Karpas-422 (cell line): ENCODE measurements around the gene NDUFA6. TPM values are rescaled to one million over a fixed set of nuclear protein-coding genes. Genes with fewer than 3 reads are reported as not detected.
A peak's percentile ranks its signal among the peaks of the same experiment; 100 is the strongest.
"Not testable (repeated sequence)": the region's sequence is repeated elsewhere in the genome, so short reads cannot be mapped to it uniquely, and the experiment has no call there.

Experiments
- DNase-seq: peaks from one replicate; pipeline ENCODE4 v3.0.0-alpha.2; 2015
- H2AFZ ChIP-seq: fragments of 200-600 bp; sonication (generic); 2 replicates; pipeline ENCODE4 v1.6.1; 2014; ENCODE audit warnings: antibody characterized with exemption, low read length, mixed read lengths
- H3K27ac ChIP-seq: fragments of 200-600 bp; sonication (generic); 2 replicates; pipeline ENCODE4 v1.5.1; 2014; ENCODE audit warnings: mild to moderate bottlenecking, low read length, moderate library complexity
- H3K27me3 ChIP-seq: fragments of 200-600 bp; sonication (generic); 2 replicates; pipeline ENCODE4 v1.6.1; 2014; ENCODE audit warnings: low read length, mixed read lengths
- H3K36me3 ChIP-seq: fragments of 200-600 bp; sonication (generic); 2 replicates; pipeline ENCODE4 v1.6.1; 2014; ENCODE audit warnings: low read length, mixed read lengths; ENCODE audit not compliant: insufficient read depth
- H3K4me1 ChIP-seq: fragments of 200-600 bp; sonication (generic); 2 replicates; pipeline ENCODE4 v1.6.1; 2014; ENCODE audit warnings: mild to moderate bottlenecking, low read length, mixed read lengths
- H3K4me2 ChIP-seq: fragments of 200-600 bp; sonication (generic); 2 replicates; pipeline ENCODE4 v1.6.1; 2014; ENCODE audit warnings: low read length, low read depth, mild to moderate bottlenecking; ENCODE audit not compliant: poor library complexity, severe bottlenecking
- H3K4me3 ChIP-seq: fragments of 200-600 bp; sonication (generic); 2 replicates; pipeline ENCODE4 v1.5.1; 2014; ENCODE audit warnings: mild to moderate bottlenecking, antibody characterized with exemption, low read length, mixed read lengths
- H3K79me2 ChIP-seq: fragments of 200-600 bp; sonication (generic); 2 replicates; pipeline ENCODE4 v1.6.1; 2014; ENCODE audit warnings: mild to moderate bottlenecking, low read length, mixed read lengths
- H3K9ac ChIP-seq: fragments of 200-600 bp; sonication (generic); 2 replicates; pipeline ENCODE4 v1.6.0; 2014; ENCODE audit warnings: low read length
- H3K9me2 ChIP-seq: fragments of 200-600 bp; sonication (generic), shearing (Covaris generic); replicated peaks from 2 replicates; pipeline ENCODE4 v1.6.0; 2014; ENCODE audit warnings: mild to moderate bottlenecking, low read length, moderate library complexity; ENCODE audit not compliant: insufficient read depth
- H3K9me3 ChIP-seq: fragments of 300-700, 200-600 bp; sonication (generic); 2 replicates; pipeline ENCODE4 v1.6.1; 2014; ENCODE audit warnings: low read length, mixed read lengths
- H4K20me1 ChIP-seq: fragments of 200-600 bp; sonication (generic); 2 replicates; pipeline ENCODE4 v1.6.1; 2014; ENCODE audit warnings: mild to moderate bottlenecking, antibody characterized with exemption, low read length, low read depth; ENCODE audit not compliant: insufficient read depth
- total RNA-seq: library from RNA; depleted of rRNA; stranded (reverse); fragments of >200 nt; shearing (Covaris generic); gene quantifications from 2 replicates; pipeline ENCODE4 v1.2.3, GENCODE V29; 2014; ENCODE audit warnings: low replicate concordance; rRNA removed

Gene NDUFA6
- 32.8 and 44.7 TPM in 2 replicates for total RNA-seq

GRCh38 chr22:42090596-42091454 lies at the start of gene NDUFA6:
NDUFA6 (minus strand) TSS chr22:42090772; CDS start chr22:42090744, 28 bp downstream.
- peak within 1 kb of the TSS; percentile 75 for H3K4me2 ChIP-seq
- H3K9ac ChIP-seq = peak within 1 kb of the TSS; percentile 82
- H3K9me2 ChIP-seq = no peaks in the 10 kb centered on the region
- peak within 1 kb of the TSS; percentile 74 for H3K4me3 ChIP-seq
- H3K79me2 ChIP-seq = peaks cover 26% of the 10 kb centered on the region
- no peaks in the 10 kb centered on the region for H3K27me3 ChIP-seq
- peak within 1 kb of the TSS; percentile 54 for H3K27ac ChIP-seq
- H3K9me3 ChIP-seq = no peaks in the 10 kb centered on the region; the same call in 1 of the 2 replicates
- peak within 1 kb of the TSS; percentile 63; the same call in 1 of the 2 replicates for H2AFZ ChIP-seq
- H4K20me1 ChIP-seq = no peaks in the 10 kb centered on the region
- peak; percentile 99 for DNase-seq
- H3K36me3 ChIP-seq = peaks cover 24% of the 10 kb centered on the region
- H3K4me1 ChIP-seq = peaks cover 18% of the 10 kb centered on the region

DNA sequence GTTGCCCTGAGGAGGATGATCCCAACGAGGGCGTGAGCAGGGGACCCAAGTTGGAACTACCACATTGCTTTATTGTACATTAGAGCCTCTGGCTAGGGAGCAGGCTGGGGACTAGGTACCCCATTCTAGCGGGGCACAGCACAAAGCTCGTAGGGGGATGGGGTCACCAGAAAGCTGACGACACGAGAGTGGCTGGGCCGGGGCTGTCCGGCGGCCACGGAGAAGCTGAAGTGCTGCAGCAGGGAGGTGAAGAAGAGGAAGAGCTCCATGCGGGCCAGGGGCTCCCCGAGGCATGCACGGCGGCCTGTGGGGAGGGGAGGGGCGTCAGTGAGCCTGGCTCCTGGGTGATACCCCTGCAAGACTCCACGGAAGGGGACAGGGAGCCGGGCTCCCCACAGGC lies 49.6 kb upstream of the NDUFA6 start:
- H3K79me2 ChIP-seq, H3K27ac ChIP-seq, H3K4me2 ChIP-seq, H3K9me2 ChIP-seq, H2AFZ ChIP-seq, H3K4me3 ChIP-seq, H4K20me1 ChIP-seq, H3K9ac ChIP-seq, H3K9me3 ChIP-seq, H3K36me3 ChIP-seq, DNase-seq, H3K4me1 ChIP-seq, H3K27me3 ChIP-seq: not testable (repeated sequence)

DNA sequence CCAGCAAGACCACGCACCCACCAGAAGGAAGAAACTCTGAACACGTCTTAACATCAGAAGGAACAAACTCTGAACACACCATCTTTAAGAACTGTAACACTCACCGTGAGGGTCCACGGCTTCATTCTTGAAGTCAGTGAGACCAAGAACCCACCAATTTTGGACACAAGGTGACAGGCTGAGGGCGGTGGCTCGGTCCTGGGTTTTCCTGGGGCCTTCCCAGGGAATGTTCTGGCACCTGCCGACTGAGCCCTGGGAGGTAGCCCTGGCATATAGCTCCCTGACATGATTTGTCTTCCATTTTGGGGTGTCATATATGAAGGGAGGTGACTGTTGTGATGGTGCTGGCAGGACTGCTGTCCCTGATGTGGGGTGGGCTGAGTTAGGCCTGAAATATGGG lies 48.9 kb upstream of the NDUFA6 start:
- H3K79me2 ChIP-seq, H3K9me3 ChIP-seq, H4K20me1 ChIP-seq, DNase-seq, H3K4me1 ChIP-seq, H3K27ac ChIP-seq, H3K4me3 ChIP-seq, H3K9me2 ChIP-seq, H3K27me3 ChIP-seq, H3K36me3 ChIP-seq, H3K9ac ChIP-seq, H2AFZ ChIP-seq, H3K4me2 ChIP-seq: not testable (repeated sequence)

- Histone ChIP-seq H3K9me3 (no peaks in the 10 kb centered on the region), H3K4me2 (no peak overlapping the region), H4K20me1 (no peaks in the 10 kb centered on the region), H3K9ac (no peak overlapping the region), H3K9me2 (no peaks in the 10 kb centered on the region), H3K4me3 (no peak overlapping the region), H3K27ac (no peak overlapping the region), H3K36me3 (no peaks in the 10 kb centered on the region), H3K4me1 (no peaks in the 10 kb centered on the region), H3K27me3 (no peaks in the 10 kb centered on the region), H2AFZ (no peak overlapping the region), H3K79me2 (no peaks in the 10 kb centered on the region)
- no peak for DNase-seq
Observed at GRCh38 chr22:42138972-42139371, 48.4 kb upstream of the NDUFA6 start.

DNA sequence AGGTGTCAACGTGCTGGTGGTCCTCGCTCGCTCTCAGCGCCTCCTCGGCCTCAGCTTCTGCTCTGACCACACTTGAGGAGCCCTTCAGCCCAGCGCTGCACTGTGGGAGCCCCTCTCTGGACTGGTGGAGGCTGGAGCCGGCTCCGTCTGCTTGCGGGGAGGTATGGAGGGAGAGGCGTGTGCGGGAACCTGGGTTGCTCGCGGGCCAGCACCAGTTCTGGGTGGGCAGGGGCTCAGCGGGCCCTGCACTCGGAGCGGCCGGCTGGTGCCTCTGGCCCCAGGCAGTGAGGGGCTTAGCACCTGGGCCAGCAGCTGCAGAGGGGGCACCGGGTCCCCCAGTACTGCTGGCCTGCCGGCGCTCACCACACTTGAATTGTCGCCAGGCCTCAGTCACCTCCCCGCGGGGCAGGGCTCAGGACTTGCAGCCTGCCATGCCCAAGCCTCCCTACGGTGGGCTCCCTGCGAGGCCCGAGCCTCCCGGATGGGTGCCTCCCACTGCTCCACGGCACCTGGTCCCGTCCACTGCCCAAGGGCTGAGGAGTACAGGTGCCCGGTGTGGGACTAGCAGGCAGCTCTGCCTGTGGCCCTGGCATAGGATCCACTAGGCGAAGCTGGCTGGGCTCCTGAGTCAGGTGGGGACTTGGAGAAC lies 47.7 kb upstream of the NDUFA6 start:
- Histone ChIP-seq H3K4me1 (no peaks in the 10 kb centered on the region), H3K27ac (no peak overlapping the region), H3K4me3 (no peak overlapping the region)

GRCh38 chr22:42135688-42136087 lies 45.1 kb upstream of the NDUFA6 start:
- not testable (repeated sequence) for H3K79me2 ChIP-seq, H3K36me3 ChIP-seq, DNase-seq, H3K9me3 ChIP-seq, H3K9me2 ChIP-seq, H2AFZ ChIP-seq, H3K27ac ChIP-seq, H3K4me2 ChIP-seq, H3K9ac ChIP-seq, H4K20me1 ChIP-seq, H3K27me3 ChIP-seq, H3K4me3 ChIP-seq, H3K4me1 ChIP-seq

More for the DNA sequence above, 47.7 kb upstream of the NDUFA6 start:
- Histone ChIP-seq H3K9me3 (no peaks in the 10 kb centered on the region), H3K4me2 (no peak overlapping the region), H3K27me3 (no peaks in the 10 kb centered on the region), H3K36me3 (no peaks in the 10 kb centered on the region), H3K9ac (no peak overlapping the region), H3K79me2 (no peaks in the 10 kb centered on the region), H4K20me1 (no peaks in the 10 kb centered on the region), H2AFZ (no peak overlapping the region), H3K9me2 (no peaks in the 10 kb centered on the region)
- DNase-seq = no peak

DNA sequence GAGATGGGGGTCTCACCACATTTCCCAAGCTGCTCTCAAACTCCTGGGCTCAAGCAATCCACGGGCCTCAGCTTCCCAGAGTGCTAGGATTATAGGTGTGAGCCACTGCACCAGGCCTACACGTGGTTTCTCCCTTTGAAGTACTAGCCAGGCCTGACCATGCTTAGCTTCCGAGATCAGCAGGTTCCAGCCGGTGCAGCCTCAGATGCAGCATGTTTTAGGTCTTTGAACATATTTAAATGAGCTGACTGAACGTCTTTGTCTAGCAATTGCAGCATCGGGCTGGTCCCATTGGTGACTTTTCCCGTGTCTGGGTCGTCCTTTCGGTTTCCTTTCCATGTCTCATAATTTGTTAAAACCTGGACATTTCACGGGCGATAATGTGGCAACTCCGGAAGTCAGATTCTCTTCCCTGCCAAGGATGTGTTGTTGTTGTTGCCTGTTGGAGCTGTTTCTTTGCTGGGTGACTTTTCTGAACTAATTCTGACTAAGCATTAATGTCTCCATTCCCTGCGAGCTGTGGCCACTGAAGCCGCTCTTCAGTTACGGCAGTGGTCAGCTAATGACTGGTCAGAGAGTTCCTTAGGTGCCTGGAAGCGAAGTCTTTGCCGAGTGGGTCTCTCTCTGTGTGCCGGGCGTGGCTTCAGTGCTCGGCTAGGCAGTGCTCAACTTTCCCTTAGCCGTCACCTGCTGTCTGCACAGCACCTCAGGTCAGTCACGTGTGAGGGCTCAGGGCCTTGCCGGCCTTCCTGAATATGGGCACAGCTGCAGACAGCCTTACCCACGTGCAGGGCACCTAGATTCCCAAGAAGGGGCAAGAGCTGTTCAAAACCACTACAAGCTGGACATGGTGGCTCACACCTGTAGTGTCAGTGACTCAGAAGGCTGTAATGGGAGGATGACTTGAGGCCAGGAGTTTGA lies 43.8 kb upstream of the NDUFA6 start:
- no peaks in the 10 kb centered on the region for H3K79me2 ChIP-seq
- H3K9ac ChIP-seq = no peak overlapping the region
- H3K27me3 ChIP-seq = no peaks in the 10 kb centered on the region
- H2AFZ ChIP-seq = no peak overlapping the region
- no peak overlapping the region for H3K27ac ChIP-seq
- H3K9me3 ChIP-seq = no peaks in the 10 kb centered on the region
- no peak for DNase-seq
- H3K36me3 ChIP-seq = no peaks in the 10 kb centered on the region
- no peak overlapping the region for H3K4me2 ChIP-seq
- no peaks in the 10 kb centered on the region for H4K20me1 ChIP-seq
- H3K4me3 ChIP-seq = no peak overlapping the region
- H3K9me2 ChIP-seq = no peaks in the 10 kb centered on the region
- H3K4me1 ChIP-seq = no peaks in the 10 kb centered on the region

- Histone ChIP-seq H3K9me2 (no peaks in the 10 kb centered on the region), H3K4me2 (no peak overlapping the region), H3K27me3 (no peaks in the 10 kb centered on the region), H3K4me3 (no peak overlapping the region), H2AFZ (no peak overlapping the region), H3K36me3 (no peaks in the 10 kb centered on the region), H3K27ac (no peak overlapping the region), H3K9ac (no peak overlapping the region), H3K4me1 (no peaks in the 10 kb centered on the region), H3K79me2 (no peaks in the 10 kb centered on the region), H3K9me3 (no peaks in the 10 kb centered on the region), H4K20me1 (no peaks in the 10 kb centered on the region)
- DNase-seq = no peak
Observed at GRCh38 chr22:42132457-42132856, 41.9 kb upstream of the NDUFA6 start.
